NOMO-1 (cell line): ENCODE results near the gene ZNF254.
"Not testable (repeated sequence)": the region's sequence is repeated elsewhere in the genome, so short reads cannot be mapped to it uniquely, and the experiment has no call there.

ENCODE experiments used
- DNase-seq, 2 experiments: peaks; one replicate each; lab custom pipeline; 2025; ENCODE audit not compliant: unreplicated experiment in 2 of 2; lab: John Stamatoyannopoulos, UW

ZNF254 gene

GRCh38 chr19:24071078-24071477 lies 15.9 kb upstream of the ZNF254 start:
- DNase-seq: no peak

- no peak for DNase-seq
Observed at GRCh38 chr19:24072720-24073119, 14.3 kb upstream of the ZNF254 start.

GRCh38 chr19:24073807-24074206 lies 13.2 kb upstream of the ZNF254 start:
- DNase-seq: no peak

GRCh38 chr19:24074720-24075454 lies 12.1 kb upstream of the ZNF254 start:
- DNase-seq: no peak

- not testable (repeated sequence) for DNase-seq
Observed at GRCh38 chr19:24075530-24075929, 11.5 kb upstream of the ZNF254 start.

- no peak for DNase-seq
Observed at GRCh38 chr19:24078680-24079079, 8.3 kb upstream of the ZNF254 start.

GRCh38 chr19:24081056-24081455 lies 5.9 kb upstream of the ZNF254 start:
- DNase-seq: no peak

GRCh38 chr19:24098359-24098758 lies 11.4 kb downstream of the ZNF254 start:
- no peak for DNase-seq

- DNase-seq: no peak
Observed at GRCh38 chr19:24099829-24100228, 12.8 kb downstream of the ZNF254 start.

GRCh38 chr19:24100597-24100996 lies 13.6 kb downstream of the ZNF254 start:
- DNase-seq: not testable (repeated sequence)

GRCh38 chr19:24101459-24102115 lies 14.6 kb downstream of the ZNF254 start:
- no peak for DNase-seq

GRCh38 chr19:24127601-24128000 lies 40.6 kb downstream of the ZNF254 start:
- no peak for DNase-seq

- DNase-seq: no peak
Observed at GRCh38 chr19:24140099-24140498, 53.1 kb downstream of the ZNF254 start.

GRCh38 chr19:24140591-24140990 lies 53.6 kb downstream of the ZNF254 start:
- DNase-seq: no peak

- DNase-seq: no peak
Observed at GRCh38 chr19:24141612-24142011, 54.6 kb downstream of the ZNF254 start.

- DNase-seq: no peak
Observed at GRCh38 chr19:24142771-24143170, 55.8 kb downstream of the ZNF254 start.

- no peak for DNase-seq
Observed at GRCh38 chr19:24159707-24160106, 72.7 kb downstream of the ZNF254 start.

- no peak for DNase-seq
Observed at GRCh38 chr19:24166055-24166454, 79.1 kb downstream of the ZNF254 start.

- DNase-seq: no peak
Observed at GRCh38 chr19:24173882-24174281, 86.9 kb downstream of the ZNF254 start.

GRCh38 chr19:24177686-24178085 lies 90.7 kb downstream of the ZNF254 start:
- DNase-seq: no peak

- DNase-seq: no peak
Observed at GRCh38 chr19:24178207-24178606, 91.2 kb downstream of the ZNF254 start.
